ENCODE data around the gene NUCB1. TPM values are rescaled to one million over a fixed set of nuclear protein-coding genes. Genes with fewer than 3 reads are reported as not detected.

The NUCB1 gene
- total and polyA plus RNA-seq, 8 donors: 68.9 to 503 (median 123) TPM

- WGBS, 5 donors: 94 to 98% (median 97%) methylated on average over 7 to 8 of the region's 8 CpGs
- Histone ChIP-seq H3K9me3 (no peaks in the 10 kb centered on the region), H3K4me3 (no peak overlapping the region), H3K27ac (no peak overlapping the region), H3K4me1 (peaks cover 20 to 66% (median 38%) of the 10 kb centered on the region in 4 donors), H3K36me3 (peaks cover 0 to 12% (median 3%) of the 10 kb centered on the region in 4 donors), H3K27me3 (no peaks in the 10 kb centered on the region)
- DNase-seq: no peak
- TF ChIP-seq POLR2AphosphoS5 (IDR thresholded peaks at IDR 0.05) (no peak), EP300 (IDR thresholded peaks at IDR 0.05) (no peak), POLR2A (IDR thresholded peaks at IDR 0.05) (no peak), CTCF (IDR thresholded peaks at IDR 0.05) (no peak)
- intact Hi-C loops (cut with DNase I; ENCODE audit: low total_unique reads): no loop called here
These were observed 57.9 kb downstream of the NUCB1 start for GRCh38 chr19:48958006-48958405.

- intact Hi-C loops (cut with DNase I; ENCODE audit: low total_unique reads): no loop called here
These were observed 59.5 kb downstream of the NUCB1 start for GRCh38 chr19:48959341-48960239.

GRCh38 chr19:48961051-48961649 lies 61.0 kb downstream of the NUCB1 start:
- peaks cover 30 to 64% (median 44%) of the 10 kb centered on the region in 4 donors for H3K4me1 ChIP-seq

More at GRCh38 chr19:48959341-48960239, 59.5 kb downstream of the NUCB1 start:
- H3K9me3 ChIP-seq: no peaks in the 10 kb centered on the region
- H3K27ac ChIP-seq: no peak overlapping the region
- H3K27me3 ChIP-seq: no peaks in the 10 kb centered on the region
- peaks cover 35 to 68% (median 50%) of the 10 kb centered on the region in 4 donors for H3K4me1 ChIP-seq
- TF ChIP-seq POLR2AphosphoS5 (IDR thresholded peaks at IDR 0.05): no peak
- no peak for TF ChIP-seq EP300 (IDR thresholded peaks at IDR 0.05)
- no peak for TF ChIP-seq POLR2A (IDR thresholded peaks at IDR 0.05)
- WGBS, 5 donors: 79 to 83% (median 82%) methylated on average over 16 of the region's 16 CpGs
- H3K36me3 ChIP-seq: peaks cover 0 to 12% (median 3%) of the 10 kb centered on the region in 4 donors
- no peak for DNase-seq
- H3K4me3 ChIP-seq: no peak overlapping the region

GRCh38 chr19:48961673-48962028 lies 61.5 kb downstream of the NUCB1 start:
- no peak for TF ChIP-seq EP300 (IDR thresholded peaks at IDR 0.05)
- TF ChIP-seq POLR2A (IDR thresholded peaks at IDR 0.05): no peak
- no peak for TF ChIP-seq POLR2AphosphoS5 (IDR thresholded peaks at IDR 0.05)
- TF ChIP-seq CTCF (IDR thresholded peaks at IDR 0.05): no peak
- Histone ChIP-seq H3K27ac (peak overlapping the region; percentile 93 to 97 (median 96)), H3K9me3 (no peaks in the 10 kb centered on the region), H3K4me3 (no peak overlapping the region), H3K27me3 (no peaks in the 10 kb centered on the region), H3K4me1 (peaks cover 35 to 65% (median 46%) of the 10 kb centered on the region in 4 donors), H3K36me3 (peaks cover 9 to 16% (median 10%) of the 10 kb centered on the region in 4 donors)
- no peak for DNase-seq
- intact Hi-C loops (cut with DNase I; ENCODE audit: low total_unique reads): no loop called here
- 78 to 86% (median 83%) methylated on average over 6 to 12 of the region's 12 CpGs for WGBS, 5 donors

More at GRCh38 chr19:48961051-48961649, 61.0 kb downstream of the NUCB1 start:
- DNase-seq: no peak
- 82 to 90% (median 89%) methylated on average over 16 to 19 of the region's 19 CpGs for WGBS, 5 donors
- no peaks in the 10 kb centered on the region for H3K9me3 ChIP-seq
- intact Hi-C loops (cut with DNase I; ENCODE audit: low total_unique reads): no loop called here
- TF ChIP-seq POLR2AphosphoS5 (IDR thresholded peaks at IDR 0.05) (no peak), EP300 (IDR thresholded peaks at IDR 0.05) (no peak), CTCF (IDR thresholded peaks at IDR 0.05) (no peak), POLR2A (IDR thresholded peaks at IDR 0.05) (no peak)
- H3K4me3 ChIP-seq: no peak overlapping the region
- H3K27me3 ChIP-seq: no peaks in the 10 kb centered on the region
- H3K27ac ChIP-seq: peak overlapping the region in 4 of 5 donors; percentile 93 to 97 (median 96)
- H3K36me3 ChIP-seq: peaks cover 4 to 14% (median 6%) of the 10 kb centered on the region in 4 donors

All from stomach (tissue), 9 donors.